Stimulated activated CD8-positive, alpha-beta memory T cell treated with anti-CD3 and anti-CD28 coated beads, Interleukin-2, amount 100 ng/mL, for 48 hours (primary cell): Measurements from ENCODE around the gene EPN2.

Experiments
- DNase-seq, 2 donors: peaks; one replicate each; pipeline ENCODE4 v3.0.0-alpha.2; 2020; ENCODE audit warnings: low read depth in 2 of 2

EPN2 gene

GRCh38 chr17:19331134-19331533 lies 94.0 kb downstream of the EPN2 start:
- no peak for DNase-seq

- no peak for DNase-seq
Measured at GRCh38 chr17:19331543-19332245, 94.5 kb downstream of the EPN2 start.

DNA sequence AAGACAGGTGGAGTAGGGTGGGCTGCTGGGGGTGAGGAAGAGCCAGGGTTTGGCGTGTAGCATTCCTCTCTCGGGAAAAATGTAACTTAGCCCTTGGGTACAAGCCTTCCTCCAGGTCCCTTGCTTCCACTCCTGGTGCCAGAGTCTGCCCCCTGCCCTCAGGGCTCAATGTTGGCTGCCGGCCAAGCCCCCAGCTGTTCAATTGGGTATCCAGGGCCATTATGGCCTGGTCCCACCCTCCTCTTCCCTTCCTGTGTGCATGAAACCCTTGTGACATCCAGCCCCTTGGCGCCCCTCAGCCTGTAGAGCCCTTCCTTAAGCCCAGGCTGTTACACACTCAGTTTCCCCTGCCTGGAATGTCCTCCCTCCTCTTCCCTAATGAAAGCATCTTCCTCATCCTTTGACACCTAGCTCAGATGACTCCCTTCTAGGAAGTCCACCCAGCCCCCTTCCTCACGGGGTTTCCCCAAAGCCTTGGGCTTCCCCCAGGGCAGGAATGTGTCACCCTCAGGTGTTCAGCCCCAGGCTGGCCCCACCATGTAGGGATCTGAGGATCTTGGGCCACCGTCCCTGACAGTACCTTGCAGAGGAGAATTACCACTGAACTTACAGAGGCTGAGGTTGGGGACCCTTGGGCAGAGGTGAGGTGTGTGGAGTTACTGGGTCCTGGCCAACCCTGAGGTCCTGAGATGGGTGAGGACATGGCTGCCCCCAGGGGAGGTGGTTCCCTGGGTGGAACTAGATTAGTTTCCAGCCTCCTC lies 95.4 kb downstream of the EPN2 start:
- DNase-seq: no peak

- DNase-seq: no peak
Measured at GRCh38 chr17:19333132-19333440, 95.9 kb downstream of the EPN2 start.

DNA sequence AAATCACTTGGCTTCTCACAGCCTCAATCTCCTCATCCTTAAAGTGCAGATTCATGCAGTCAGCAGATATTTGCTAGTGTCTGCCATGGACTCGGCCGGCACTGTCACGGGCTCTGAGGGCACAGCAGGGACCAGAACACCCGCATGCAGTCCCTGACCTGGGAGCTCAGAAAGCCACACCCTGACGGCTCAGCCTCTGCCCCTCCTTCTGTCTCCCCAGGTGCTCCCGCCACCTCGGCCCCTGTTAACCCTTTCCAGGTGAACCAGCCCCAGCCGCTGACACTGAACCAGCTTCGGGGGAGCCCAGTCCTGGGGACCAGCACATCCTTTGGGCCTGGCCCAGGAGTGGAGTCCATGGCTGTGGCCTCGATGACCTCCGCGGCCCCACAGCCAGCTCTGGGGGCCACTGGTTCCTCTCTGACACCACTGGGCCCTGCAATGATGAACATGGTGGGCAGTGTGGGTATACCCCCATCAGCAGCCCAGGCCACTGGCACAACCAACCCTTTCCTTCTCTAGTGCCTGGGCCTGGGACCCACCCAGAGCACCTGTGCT lies 96.6 kb downstream of the EPN2 start:
- DNase-seq: no peak

DNA sequence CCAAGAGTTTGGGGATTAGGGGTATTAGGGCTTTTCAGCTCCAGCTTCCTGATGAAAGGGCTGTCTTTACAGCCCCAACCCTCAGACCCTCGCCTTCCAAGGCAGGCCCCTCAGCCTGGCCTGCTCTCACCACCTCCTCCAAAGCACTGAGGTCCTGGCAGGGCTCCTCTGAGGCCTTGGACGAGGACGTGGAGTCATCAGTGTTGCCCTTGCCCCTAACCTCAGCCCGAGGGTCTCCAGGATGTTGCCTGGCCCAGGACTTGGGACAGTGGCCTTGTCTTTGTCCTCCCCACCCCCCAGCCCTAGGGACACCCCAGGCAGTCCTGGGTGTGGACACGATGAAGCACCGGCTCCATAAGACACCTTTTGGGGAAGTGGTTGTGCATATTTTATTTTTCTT lies 97.2 kb downstream of the EPN2 start:
- DNase-seq: no peak

- no peak for DNase-seq
Measured at GRCh38 chr17:19335951-19336631, 98.9 kb downstream of the EPN2 start.

DNA sequence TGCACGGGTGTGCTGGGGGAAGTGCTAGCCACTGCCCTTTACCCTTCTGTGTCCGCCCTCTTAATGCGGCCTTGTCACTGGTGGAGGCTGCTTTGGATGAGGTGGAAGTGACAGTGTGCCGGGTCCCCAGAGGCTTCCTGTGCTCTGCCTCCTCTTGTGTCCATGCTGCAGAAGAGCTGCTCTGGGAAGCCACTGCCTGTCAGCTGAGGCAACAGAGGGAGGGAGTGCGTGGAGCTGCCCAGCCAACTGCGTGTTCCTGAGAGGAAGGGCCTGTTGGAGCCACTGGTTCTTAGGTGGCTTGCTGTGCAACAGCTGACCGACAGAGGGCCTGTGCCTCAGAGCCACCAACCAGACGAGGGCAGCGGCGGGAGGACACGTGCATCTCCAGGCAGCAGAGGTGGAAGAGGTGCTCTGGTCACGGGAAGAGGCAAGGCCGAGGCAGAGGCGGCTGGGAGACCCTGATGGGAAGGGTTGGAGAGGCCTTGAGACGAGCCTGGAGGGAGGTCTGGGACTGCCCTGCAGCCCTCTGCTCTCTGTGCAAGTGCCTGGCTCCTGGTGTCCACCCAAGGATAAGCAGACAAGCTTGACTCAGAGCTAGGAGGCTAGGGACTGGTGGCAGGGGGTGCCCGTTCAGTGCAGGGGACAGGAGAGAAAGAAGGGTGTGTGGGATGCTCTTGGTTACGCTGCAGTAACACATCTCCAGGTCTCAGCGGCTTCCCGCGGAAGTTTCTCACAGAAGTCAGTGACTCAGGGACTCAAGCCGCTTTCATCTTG lies 100.0 kb downstream of the EPN2 start:
- no peak for DNase-seq

GRCh38 chr17:19337712-19338023 lies 100.5 kb downstream of the EPN2 start:
- DNase-seq: no peak

DNA sequence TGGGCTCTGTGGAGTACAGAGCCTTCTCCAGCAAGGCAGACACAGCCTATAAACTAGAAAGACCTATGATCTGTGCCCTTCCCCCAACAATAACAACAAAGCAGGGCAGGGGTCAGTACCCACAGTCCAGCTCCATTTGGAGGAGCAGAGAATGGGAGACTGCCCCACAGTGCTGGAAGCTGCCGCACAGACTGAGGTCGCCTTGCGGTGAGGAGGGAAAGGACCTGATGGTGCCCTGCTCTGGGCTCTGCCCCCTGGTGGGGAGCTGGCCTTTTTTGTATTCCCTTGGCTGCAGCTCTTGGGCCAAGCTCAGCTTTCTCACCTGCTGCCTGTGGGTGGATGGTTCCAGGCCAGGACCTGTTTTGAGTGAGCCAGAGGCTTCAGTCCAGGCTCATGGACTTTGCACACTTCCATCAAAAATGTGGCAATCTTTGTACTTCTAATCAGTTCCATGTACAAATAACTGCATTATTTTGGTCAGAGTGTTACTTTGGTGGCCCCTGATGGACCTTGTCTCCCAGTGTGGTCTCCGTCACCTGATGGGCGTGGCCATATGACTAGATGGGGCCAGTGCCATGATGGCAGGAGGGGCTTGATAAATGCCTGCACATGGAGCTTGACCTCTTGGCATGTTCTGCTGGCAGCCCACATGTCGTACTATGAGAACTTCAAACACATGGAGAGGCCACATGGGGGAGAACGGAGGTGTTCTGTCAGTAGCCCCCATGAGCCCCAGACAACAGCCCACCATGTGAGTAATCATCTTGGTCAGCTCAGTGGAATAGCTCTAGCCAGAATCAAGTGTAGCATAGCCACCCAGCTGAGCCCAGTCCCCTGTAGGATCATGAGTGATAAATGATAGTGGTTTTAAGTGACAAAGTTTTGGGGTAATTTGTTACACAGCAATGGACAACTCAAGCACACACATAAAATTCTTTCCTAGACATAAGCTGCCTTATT lies 101.1 kb downstream of the EPN2 start:
- peak; percentile 41 to 47 for DNase-seq

DNA sequence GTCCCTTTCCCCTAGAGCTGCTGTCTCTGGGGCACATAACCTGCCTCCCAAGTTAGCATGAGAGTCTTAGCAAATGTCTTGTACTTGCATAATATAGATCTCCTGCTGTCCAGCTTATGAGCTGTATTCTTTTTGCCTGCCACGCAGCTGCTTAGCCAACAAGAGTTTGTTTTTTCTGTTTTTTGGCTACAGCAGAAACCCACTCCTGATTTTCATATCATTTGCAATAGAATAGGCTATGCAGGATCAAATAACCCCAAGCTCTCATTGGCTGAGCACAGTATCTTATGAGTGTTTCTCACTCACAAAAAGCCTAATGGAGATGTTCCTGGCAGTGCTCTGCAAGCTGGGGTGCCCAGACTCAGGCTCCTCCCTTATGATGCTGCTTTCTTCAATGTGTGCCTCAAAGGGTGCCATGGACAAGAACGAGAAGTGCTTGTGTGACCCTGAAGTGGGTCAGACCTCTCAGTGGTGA lies 102.2 kb downstream of the EPN2 start:
- no peak for DNase-seq

DNA sequence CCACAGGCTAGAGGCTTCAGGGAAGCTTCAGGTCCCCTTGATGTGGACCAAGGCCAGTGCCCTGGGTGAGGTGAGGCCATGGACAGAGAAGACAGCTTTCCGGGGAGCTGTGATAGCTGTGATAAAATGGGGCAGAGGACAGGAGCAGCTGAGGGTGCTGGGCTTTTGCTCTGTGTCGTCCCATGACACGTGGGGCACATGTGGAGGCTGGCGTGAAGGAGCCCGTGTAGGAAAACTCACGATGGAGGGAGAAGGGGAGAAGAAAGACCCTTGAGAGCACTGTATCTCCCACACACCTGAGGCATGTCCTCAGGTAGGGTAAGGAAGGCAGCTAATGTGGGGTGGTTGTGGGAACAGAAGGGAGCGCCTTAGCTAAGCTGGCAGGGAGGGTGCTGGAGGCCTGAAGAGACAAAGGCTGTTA lies 104.1 kb downstream of the EPN2 start:
- DNase-seq: no peak

- no peak for DNase-seq
Measured at GRCh38 chr17:19341641-19342610, 104.8 kb downstream of the EPN2 start.

DNA sequence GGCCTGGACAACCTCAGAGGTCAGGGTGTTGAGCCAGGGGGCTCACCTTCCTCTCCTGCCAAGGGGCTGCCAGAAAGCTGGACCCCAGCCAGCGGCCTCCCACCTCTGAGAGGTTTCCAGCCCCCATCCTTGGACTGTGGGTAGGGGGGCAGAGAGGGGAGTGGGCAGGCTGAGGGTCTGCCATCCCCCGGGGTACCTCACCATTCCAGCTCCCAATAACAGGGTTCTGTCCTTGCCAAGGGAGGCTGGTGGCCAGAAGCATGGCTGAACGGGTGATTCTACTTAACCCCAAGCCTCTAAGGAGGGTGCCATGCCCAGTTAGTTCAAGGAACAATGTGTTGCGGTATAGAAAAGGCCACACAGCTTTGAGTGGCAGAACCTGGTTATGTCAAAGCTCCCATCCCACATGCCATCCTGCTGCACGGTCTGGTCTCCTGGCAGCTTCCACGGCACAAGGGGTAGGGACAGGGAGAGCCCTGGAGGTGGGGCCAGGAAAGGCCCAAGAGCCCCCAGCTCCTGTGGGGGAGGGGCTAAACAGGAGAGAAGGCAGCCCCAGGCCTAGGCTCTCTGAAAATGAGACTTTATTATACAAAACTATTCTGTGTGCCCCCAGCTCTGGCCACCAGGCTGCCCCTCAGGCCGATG lies 105.6 kb downstream of the EPN2 start:
- no peak for DNase-seq

- DNase-seq: no peak
Measured at GRCh38 chr17:19343256-19343630, 106.1 kb downstream of the EPN2 start.

DNA sequence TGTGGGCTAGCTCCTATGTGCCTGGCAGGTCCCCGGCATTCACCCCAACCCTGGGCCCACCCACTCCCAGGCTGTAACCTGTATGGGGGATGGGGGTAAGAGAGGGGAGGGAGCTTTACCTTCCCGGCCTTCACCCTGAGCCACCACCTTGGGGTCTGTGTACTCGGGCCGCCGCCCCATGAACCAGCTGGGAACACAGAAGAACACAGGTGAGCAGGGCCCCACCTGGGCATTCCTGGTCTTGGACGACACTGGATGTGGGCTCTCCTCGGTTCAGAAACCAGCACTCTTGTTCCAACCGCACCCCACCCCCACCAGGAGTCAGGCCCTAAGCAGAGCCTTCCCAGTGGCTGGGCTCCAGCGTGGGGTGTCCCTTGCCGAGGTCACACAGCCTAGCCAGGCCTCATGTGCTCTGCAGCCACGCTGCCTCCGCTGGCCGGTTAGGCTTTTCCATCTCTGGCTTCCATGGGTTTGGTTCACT lies 106.5 kb downstream of the EPN2 start:
- DNase-seq: no peak

- DNase-seq: no peak
Measured at GRCh38 chr17:19344311-19345066, 107.3 kb downstream of the EPN2 start.

GRCh38 chr17:19345067-19345460 lies 107.9 kb downstream of the EPN2 start:
- DNase-seq: no peak
